IMR-90 (cell line): ENCODE data around the gene VSIG10L2.

Experiments
- BHLHE40 ChIP-seq: fragments of 150-350 bp; IDR thresholded peaks from 2 replicates; pipeline ENCODE4 v1.6.1; 2016; ENCODE audit warnings: mild to moderate bottlenecking, low read depth, low read length
- CEBPB ChIP-seq: IDR thresholded peaks from 2 replicates; pipeline ENCODE4 v1.6.1; 2012; ENCODE audit warnings: low read depth, low read length, improper control_type of control experiment
- MAZ ChIP-seq: IDR thresholded peaks from 2 replicates; pipeline ENCODE4 v1.6.1; 2012; ENCODE audit warnings: low read depth, mild to moderate bottlenecking, low read length, improper control_type of control experiment, moderate library complexity, borderline replicate concordance
- MXI1 ChIP-seq: IDR thresholded peaks from 2 replicates; pipeline ENCODE4 v1.6.1; 2012; ENCODE audit warnings: low read depth, mild to moderate bottlenecking, low read length, moderate library complexity, borderline replicate concordance
- TF ChIP-seq, protein P1 (sequence below): conservative IDR thresholded peaks from 2 replicates; pipeline ENCODE4 v1.5.1; 2012; ENCODE audit warnings: mild to moderate bottlenecking, low read depth, low read length, improper control_type of control experiment
- TF ChIP-seq, protein P2 (sequence below): fragments of 150-350 bp; IDR thresholded peaks from 2 replicates; pipeline ENCODE4 v1.6.1; 2017; ENCODE audit warnings: mild to moderate bottlenecking, antibody characterized with exemption, low read length, low read depth

- TF ChIP-seq, protein P1, sequence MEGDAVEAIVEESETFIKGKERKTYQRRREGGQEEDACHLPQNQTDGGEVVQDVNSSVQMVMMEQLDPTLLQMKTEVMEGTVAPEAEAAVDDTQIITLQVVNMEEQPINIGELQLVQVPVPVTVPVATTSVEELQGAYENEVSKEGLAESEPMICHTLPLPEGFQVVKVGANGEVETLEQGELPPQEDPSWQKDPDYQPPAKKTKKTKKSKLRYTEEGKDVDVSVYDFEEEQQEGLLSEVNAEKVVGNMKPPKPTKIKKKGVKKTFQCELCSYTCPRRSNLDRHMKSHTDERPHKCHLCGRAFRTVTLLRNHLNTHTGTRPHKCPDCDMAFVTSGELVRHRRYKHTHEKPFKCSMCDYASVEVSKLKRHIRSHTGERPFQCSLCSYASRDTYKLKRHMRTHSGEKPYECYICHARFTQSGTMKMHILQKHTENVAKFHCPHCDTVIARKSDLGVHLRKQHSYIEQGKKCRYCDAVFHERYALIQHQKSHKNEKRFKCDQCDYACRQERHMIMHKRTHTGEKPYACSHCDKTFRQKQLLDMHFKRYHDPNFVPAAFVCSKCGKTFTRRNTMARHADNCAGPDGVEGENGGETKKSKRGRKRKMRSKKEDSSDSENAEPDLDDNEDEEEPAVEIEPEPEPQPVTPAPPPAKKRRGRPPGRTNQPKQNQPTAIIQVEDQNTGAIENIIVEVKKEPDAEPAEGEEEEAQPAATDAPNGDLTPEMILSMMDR = no peak
- no peak for TF ChIP-seq CEBPB
- TF ChIP-seq MAZ = no peak
- TF ChIP-seq MXI1 = peak; percentile 92
- no peak for TF ChIP-seq BHLHE40
- TF ChIP-seq, protein P2, sequence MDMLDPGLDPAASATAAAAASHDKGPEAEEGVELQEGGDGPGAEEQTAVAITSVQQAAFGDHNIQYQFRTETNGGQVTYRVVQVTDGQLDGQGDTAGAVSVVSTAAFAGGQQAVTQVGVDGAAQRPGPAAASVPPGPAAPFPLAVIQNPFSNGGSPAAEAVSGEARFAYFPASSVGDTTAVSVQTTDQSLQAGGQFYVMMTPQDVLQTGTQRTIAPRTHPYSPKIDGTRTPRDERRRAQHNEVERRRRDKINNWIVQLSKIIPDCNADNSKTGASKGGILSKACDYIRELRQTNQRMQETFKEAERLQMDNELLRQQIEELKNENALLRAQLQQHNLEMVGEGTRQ = no peak
Observed at GRCh38 chr11:125902927-125903710, 42.7 kb upstream of the VSIG10L2 start, which contains the start of gene PUS3.
